SK-N-MC (cell line): Measurements from ENCODE around the gene IFNA10.
"Not testable (repeated sequence)": the region's sequence is repeated elsewhere in the genome, so short reads cannot be mapped to it uniquely, and the experiment has no call there.

Source experiments
- DNase-seq: peaks from one replicate; pipeline ENCODE4 v3.0.0-alpha.2; 2011; ENCODE audit warnings: low read depth, low spot score
- H3K27ac ChIP-seq: fragments of 200-600 bp; sonication (generic); 2 replicates; pipeline ENCODE4 v1.5.1; 2016; ENCODE audit warnings: mixed run types
- H3K36me3 ChIP-seq: fragments of 200-600 bp; sonication (generic); 2 replicates; pipeline ENCODE4 v1.6.1; 2017; ENCODE audit warnings: antibody characterized with exemption, low read length, mixed read lengths; ENCODE audit not compliant: insufficient read depth
- H3K4me3 ChIP-seq: fragments of 200-600 bp; sonication (generic); 2 replicates; pipeline ENCODE4 v1.5.1; 2016
- H3K9ac ChIP-seq: fragments of 200-600 bp; sonication (generic); 2 replicates; pipeline ENCODE4 v1.8.0; 2017; ENCODE audit warnings: mixed run types, mixed read lengths; ENCODE audit not compliant: insufficient read length
- H3K9me3 ChIP-seq: fragments of 200-600 bp; sonication (generic); 2 replicates; pipeline ENCODE4 v1.6.1; 2017; ENCODE audit warnings: low read depth, mild to moderate bottlenecking, antibody characterized with exemption, low read length, moderate library complexity, mixed read lengths
- EZH2 ChIP-seq: fragments of 200-600 bp; sonication (generic); IDR thresholded peaks from one replicate; pipeline ENCODE4 v1.6.1; 2017; ENCODE audit warnings: antibody characterized with exemption
- FOXP2 ChIP-seq: optimal IDR thresholded peaks from 2 replicates; pipeline ENCODE3; 2011; ENCODE audit warnings: mild to moderate bottlenecking, moderate library complexity; ENCODE audit not compliant: insufficient read depth; ENCODE audit errors: extremely low read length, control extremely low read depth
- POLR2AphosphoS5 ChIP-seq: IDR thresholded peaks from 2 replicates; pipeline ENCODE4 v1.6.1; 2012; ENCODE audit warnings: mild to moderate bottlenecking, low read depth, low read length, borderline replicate concordance

The IFNA10 gene

GRCh38 chr9:21182810-21183736, 23.9 kb downstream of the IFNA10 start:
- H3K9ac ChIP-seq, DNase-seq, H3K36me3 ChIP-seq: not testable (repeated sequence)

GRCh38 chr9:21174671-21175070, 32.3 kb downstream of the IFNA10 start:
- Histone ChIP-seq H3K9ac (no peak overlapping the region), H3K4me3 (no peak overlapping the region), H3K9me3 (no peaks in the 10 kb centered on the region), H3K27ac (no peak overlapping the region), H3K36me3 (no peaks in the 10 kb centered on the region)
- no peak for DNase-seq
- TF ChIP-seq POLR2AphosphoS5 (no peak), EZH2 (no peak), FOXP2 (no peak)

More at GRCh38 chr9:21182810-21183736, 23.9 kb downstream of the IFNA10 start:
- H3K4me3 ChIP-seq, H3K27ac ChIP-seq, H3K9me3 ChIP-seq: not testable (repeated sequence)

GRCh38 chr9:21172156-21172555, 34.8 kb downstream of the IFNA10 start:
- Histone ChIP-seq H3K9me3 (no peaks in the 10 kb centered on the region), H3K36me3 (no peaks in the 10 kb centered on the region), H3K9ac (no peak overlapping the region), H3K27ac (no peak overlapping the region), H3K4me3 (no peak overlapping the region)
- DNase-seq, result no peak
- no peak for TF ChIP-seq EZH2
- no peak for TF ChIP-seq FOXP2
- TF ChIP-seq POLR2AphosphoS5, result no peak

GRCh38 chr9:21171351-21171750, 35.6 kb downstream of the IFNA10 start:
- no peaks in the 10 kb centered on the region for H3K9me3 ChIP-seq
- no peak for DNase-seq

GRCh38 chr9:21166560-21166959, 40.4 kb downstream of the IFNA10 start, which contains the start of gene IFNA21:
Gene IFNA21, minus strand, starts transcription at chr9:21166660. Its CDS starts 48 bp downstream, at chr9:21166612.
- H3K9ac ChIP-seq, H3K36me3 ChIP-seq, H3K4me3 ChIP-seq, DNase-seq, H3K27ac ChIP-seq, H3K9me3 ChIP-seq: not testable (repeated sequence)

More at GRCh38 chr9:21171351-21171750, 35.6 kb downstream of the IFNA10 start:
- TF ChIP-seq EZH2, result no peak
- no peak for TF ChIP-seq FOXP2
- no peak for TF ChIP-seq POLR2AphosphoS5
- H3K4me3 ChIP-seq, result no peak overlapping the region
- H3K9ac ChIP-seq, result no peak overlapping the region
- no peak overlapping the region for H3K27ac ChIP-seq
- H3K36me3 ChIP-seq, result no peaks in the 10 kb centered on the region

- no peaks in the 10 kb centered on the region for H3K9me3 ChIP-seq
- no peak overlapping the region for H3K4me3 ChIP-seq
- no peaks in the 10 kb centered on the region for H3K36me3 ChIP-seq
- H3K27ac ChIP-seq, result no peak overlapping the region
- DNase-seq, result no peak
- no peak overlapping the region for H3K9ac ChIP-seq
- TF ChIP-seq POLR2AphosphoS5 (no peak), EZH2 (no peak), FOXP2 (no peak)
Measured at GRCh38 chr9:21165516-21165915, 41.4 kb downstream of the IFNA10 start.

GRCh38 chr9:21160178-21160577, 46.8 kb downstream of the IFNA10 start:
- Histone ChIP-seq H3K9me3 (no peaks in the 10 kb centered on the region), H3K27ac (no peak overlapping the region), H3K9ac (no peak overlapping the region), H3K4me3 (no peak overlapping the region), H3K36me3 (no peaks in the 10 kb centered on the region)
- TF ChIP-seq FOXP2, result no peak
- TF ChIP-seq EZH2, result no peak
- TF ChIP-seq POLR2AphosphoS5, result no peak
- DNase-seq, result no peak
